Osteocyte (in vitro differentiated cells): ENCODE data around the gene C15orf62. TPM values are rescaled to one million over a fixed set of nuclear protein-coding genes. Genes with fewer than 3 reads are reported as not detected.

Experiments used
- DNase-seq: peaks from one replicate; pipeline ENCODE4 v3.0.0; 2021; ENCODE audit warnings: mixed read lengths; ENCODE audit not compliant: unreplicated experiment; ENCODE audit errors: extremely low spot score
- H3K27ac Mint-ChIP-seq: one replicate; pipeline ENCODE4 v1.8.0; 2021; ENCODE audit warnings: mild to moderate bottlenecking, mixed read lengths; ENCODE audit not compliant: unreplicated experiment
- H3K27me3 Mint-ChIP-seq: one replicate; pipeline ENCODE4 v1.8.0; 2021; ENCODE audit warnings: mixed read lengths; ENCODE audit not compliant: unreplicated experiment
- H3K36me3 Mint-ChIP-seq: one replicate; pipeline ENCODE4 v1.8.0; 2021; ENCODE audit warnings: mixed read lengths; ENCODE audit not compliant: unreplicated experiment
- H3K4me1 Mint-ChIP-seq: one replicate; pipeline ENCODE4 v1.8.0; 2021; ENCODE audit warnings: mixed read lengths; ENCODE audit not compliant: unreplicated experiment
- H3K4me3 Mint-ChIP-seq: one replicate; pipeline ENCODE4 v1.8.0; 2021; ENCODE audit warnings: mild to moderate bottlenecking, moderate library complexity, mixed read lengths; ENCODE audit not compliant: unreplicated experiment
- H3K9me3 Mint-ChIP-seq: one replicate; pipeline ENCODE4 v1.8.0; 2021; ENCODE audit warnings: mixed read lengths; ENCODE audit not compliant: unreplicated experiment
- CTCF ChIP-seq: fragments of 200-600 bp; sonication (generic); IDR thresholded peaks from 2 replicates; pipeline ENCODE4 v1.5.0; 2021; ENCODE audit warnings: antibody characterized with exemption, mild to moderate bottlenecking, moderate library complexity
- total RNA-seq: library from RNA; stranded (reverse); gene quantifications from 2 replicates; pipeline ENCODE4 v1.2.1, GENCODE V29; 2021

The C15orf62 gene
- total RNA-seq, 1 donor from 2014 or later: not detected

GRCh38 chr15:40743485-40743901, 26.3 kb upstream of the C15orf62 start:
- peaks cover 11% of the 10 kb centered on the region for H3K4me1 Mint-ChIP-seq
- no peak for DNase-seq
- H3K27me3 Mint-ChIP-seq: no peaks in the 10 kb centered on the region
- TF ChIP-seq CTCF: no peak
- peaks cover 21% of the 10 kb centered on the region for H3K36me3 Mint-ChIP-seq
- H3K27ac Mint-ChIP-seq: no peak overlapping the region
- H3K4me3 Mint-ChIP-seq: no peak overlapping the region
- no peaks in the 10 kb centered on the region for H3K9me3 Mint-ChIP-seq

DNA sequence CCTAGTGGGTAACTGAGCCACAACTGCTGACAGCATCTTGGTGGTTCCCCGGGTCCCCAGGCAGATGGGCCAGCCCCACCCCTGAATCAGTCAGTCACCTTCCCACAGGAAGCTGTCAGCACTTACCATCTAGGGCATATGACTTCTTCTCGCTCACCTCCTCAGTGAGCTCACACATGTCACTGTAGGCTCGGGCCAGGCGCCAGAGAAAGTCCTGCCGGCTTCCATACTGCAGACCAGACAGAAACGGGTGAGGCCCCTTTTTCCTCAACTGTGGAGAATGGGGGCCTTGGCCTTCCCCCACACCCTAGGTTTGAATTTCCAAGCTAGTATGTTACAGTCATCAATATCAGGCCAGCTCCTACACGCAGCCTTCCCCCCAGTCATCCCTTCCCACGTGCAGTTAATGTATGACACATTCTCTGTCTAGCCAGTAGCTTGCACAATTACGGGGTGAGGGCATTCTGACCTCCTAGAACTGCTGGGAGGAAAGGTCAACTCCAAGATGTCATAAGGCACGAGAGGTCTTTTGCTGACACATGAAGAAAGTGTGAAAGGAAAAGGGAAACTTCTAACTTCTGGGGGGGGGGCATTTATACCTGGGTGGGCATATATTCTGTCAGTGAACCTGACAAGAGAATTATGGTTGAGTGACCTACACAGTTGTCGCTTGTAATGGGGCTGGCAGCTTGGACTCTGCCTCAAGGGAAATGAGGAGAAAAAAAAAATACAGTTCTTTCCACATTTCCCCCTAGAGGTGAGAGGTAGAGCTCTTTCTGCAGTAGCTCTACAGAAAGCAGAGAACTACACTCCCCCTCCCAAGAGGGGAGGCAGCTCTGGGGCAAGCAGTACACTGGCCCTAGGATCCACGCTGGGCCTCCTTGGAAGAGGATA, 25.6 kb upstream of the C15orf62 start:
- no peak for TF ChIP-seq CTCF
- peaks cover 11% of the 10 kb centered on the region for H3K4me1 Mint-ChIP-seq
- no peak for DNase-seq
- no peaks in the 10 kb centered on the region for H3K27me3 Mint-ChIP-seq
- no peak overlapping the region for H3K4me3 Mint-ChIP-seq
- H3K36me3 Mint-ChIP-seq: peaks cover 19% of the 10 kb centered on the region
- H3K9me3 Mint-ChIP-seq: no peaks in the 10 kb centered on the region
- no peak overlapping the region for H3K27ac Mint-ChIP-seq

DNA sequence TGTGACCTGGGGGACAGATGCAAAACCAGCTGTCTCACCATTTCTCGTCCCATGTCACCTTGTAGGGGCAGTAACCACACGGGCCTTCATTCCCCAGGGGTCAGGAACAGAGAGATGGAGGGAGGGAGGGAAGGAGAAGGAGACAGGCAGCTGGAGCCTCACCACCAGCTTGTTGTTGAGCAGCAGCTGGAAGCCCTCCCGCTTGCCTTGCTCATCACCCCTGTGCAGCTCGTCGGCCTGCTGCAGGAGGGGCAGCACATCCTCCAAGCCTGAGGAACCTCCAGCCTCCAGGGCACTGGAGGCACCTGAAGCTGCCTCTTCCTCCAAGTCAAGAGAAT, 25.0 kb upstream of the C15orf62 start:
- no peak for TF ChIP-seq CTCF
- peaks cover 11% of the 10 kb centered on the region for H3K4me1 Mint-ChIP-seq
- H3K27ac Mint-ChIP-seq: no peak overlapping the region
- no peaks in the 10 kb centered on the region for H3K9me3 Mint-ChIP-seq
- no peaks in the 10 kb centered on the region for H3K27me3 Mint-ChIP-seq
- H3K36me3 Mint-ChIP-seq: peaks cover 20% of the 10 kb centered on the region
- H3K4me3 Mint-ChIP-seq: no peak overlapping the region
- no peak for DNase-seq

- Mint-ChIP-seq H3K4me3 (no peak overlapping the region), H3K9me3 (no peaks in the 10 kb centered on the region), H3K4me1 (peaks cover 11% of the 10 kb centered on the region), H3K27ac (peak overlapping the region; percentile 79), H3K36me3 (peaks cover 26% of the 10 kb centered on the region), H3K27me3 (no peaks in the 10 kb centered on the region)
- DNase-seq: no peak
- no peak for TF ChIP-seq CTCF
Measured at GRCh38 chr15:40746916-40747418, 22.8 kb upstream of the C15orf62 start.
